ENCODE measurements around the gene MYL4. TPM values are rescaled to one million over a fixed set of nuclear protein-coding genes. Genes with fewer than 3 reads are reported as not detected.
"Not testable (repeated sequence)": the region's sequence is repeated elsewhere in the genome, so short reads cannot be mapped to it uniquely, and the experiment has no call there.

Gene MYL4
- total RNA-seq, 4 donors from 2014 or later: 5.2 to 11.0 (median 6.2) TPM

DNA sequence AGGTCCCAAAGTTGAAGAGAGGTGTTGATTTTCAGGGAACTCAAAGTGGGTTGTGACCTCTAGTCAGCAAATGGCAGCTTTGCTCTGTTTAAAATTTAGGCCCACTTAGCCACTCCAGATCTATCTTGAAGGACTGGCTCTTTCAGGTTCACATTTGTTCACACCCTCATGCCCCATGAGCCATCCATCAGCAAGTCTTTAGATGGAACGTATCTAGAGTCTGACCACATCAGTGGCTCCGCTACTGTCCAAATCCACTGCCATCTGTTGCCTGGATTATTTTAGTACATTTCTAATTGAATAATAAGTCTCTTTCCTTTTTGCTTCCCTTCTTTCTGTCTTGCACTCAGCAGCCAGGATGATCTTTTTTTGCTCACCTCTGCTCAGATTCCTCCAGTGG, 55.0 kb downstream of the MYL4 start:
- H3K27ac ChIP-seq: peak overlapping the region in 2 of 3 donors; percentile 52 to 99
- H3K4me3 ChIP-seq (replicated peaks in 1 of 3): no peak overlapping the region
- DNase-seq: no peak
- intact Hi-C loops (cut with DNase I): no loop called here
- H3K27me3 ChIP-seq: no peaks in the 10 kb centered on the region
- peaks cover 18 to 82% of the 10 kb centered on the region in 2 donors for H3K4me1 ChIP-seq
- H3K36me3 ChIP-seq: no peaks in the 10 kb centered on the region
- 95% methylated on average over 2 of the region's 2 CpGs for WGBS, 2 donors
- H3K9me3 ChIP-seq: no peaks in the 10 kb centered on the region
- TF ChIP-seq, protein P1, sequence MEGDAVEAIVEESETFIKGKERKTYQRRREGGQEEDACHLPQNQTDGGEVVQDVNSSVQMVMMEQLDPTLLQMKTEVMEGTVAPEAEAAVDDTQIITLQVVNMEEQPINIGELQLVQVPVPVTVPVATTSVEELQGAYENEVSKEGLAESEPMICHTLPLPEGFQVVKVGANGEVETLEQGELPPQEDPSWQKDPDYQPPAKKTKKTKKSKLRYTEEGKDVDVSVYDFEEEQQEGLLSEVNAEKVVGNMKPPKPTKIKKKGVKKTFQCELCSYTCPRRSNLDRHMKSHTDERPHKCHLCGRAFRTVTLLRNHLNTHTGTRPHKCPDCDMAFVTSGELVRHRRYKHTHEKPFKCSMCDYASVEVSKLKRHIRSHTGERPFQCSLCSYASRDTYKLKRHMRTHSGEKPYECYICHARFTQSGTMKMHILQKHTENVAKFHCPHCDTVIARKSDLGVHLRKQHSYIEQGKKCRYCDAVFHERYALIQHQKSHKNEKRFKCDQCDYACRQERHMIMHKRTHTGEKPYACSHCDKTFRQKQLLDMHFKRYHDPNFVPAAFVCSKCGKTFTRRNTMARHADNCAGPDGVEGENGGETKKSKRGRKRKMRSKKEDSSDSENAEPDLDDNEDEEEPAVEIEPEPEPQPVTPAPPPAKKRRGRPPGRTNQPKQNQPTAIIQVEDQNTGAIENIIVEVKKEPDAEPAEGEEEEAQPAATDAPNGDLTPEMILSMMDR (IDR thresholded peaks at IDR 0.05): no peak
- no peak for TF ChIP-seq POLR2A (IDR thresholded peaks at IDR 0.05)

DNA sequence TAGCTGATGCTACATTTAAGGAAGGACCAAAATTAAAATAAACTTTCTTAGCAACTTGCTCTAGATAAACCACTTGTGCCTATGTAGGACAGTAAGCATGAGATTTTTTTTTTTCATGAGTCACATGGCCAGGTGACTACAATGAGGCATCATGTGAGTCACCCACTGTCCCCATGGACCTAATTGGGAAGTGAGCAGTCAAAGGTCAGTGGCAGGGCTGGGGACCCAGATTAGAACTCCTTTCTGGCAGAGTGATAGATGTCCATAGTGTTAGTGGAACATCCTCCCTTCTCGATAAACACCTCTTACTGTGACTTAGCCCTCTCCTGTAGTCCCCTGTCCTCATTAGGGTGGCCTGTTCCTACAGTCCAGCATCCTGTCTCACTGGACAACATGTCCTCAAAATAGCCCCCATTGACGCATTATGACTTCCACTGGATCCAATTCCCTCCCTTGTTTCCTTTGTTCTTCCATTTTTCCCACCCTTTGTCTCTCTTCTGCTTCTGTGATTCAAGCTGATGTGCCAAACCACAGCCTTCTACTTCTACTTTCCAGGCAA, 56.9 kb downstream of the MYL4 start:
- peak in 1 of 2 donors; percentile 30 for DNase-seq
- H3K36me3 ChIP-seq: no peaks in the 10 kb centered on the region
- peak overlapping the region; percentile 52 to 99 (median 56) for H3K27ac ChIP-seq
- TF ChIP-seq, protein P1 (IDR thresholded peaks at IDR 0.05): no peak
- TF ChIP-seq POLR2A (IDR thresholded peaks at IDR 0.05): no peak
- H3K27me3 ChIP-seq: no peaks in the 10 kb centered on the region
- intact Hi-C loops (cut with DNase I): no loop called here
- H3K4me1 ChIP-seq: peaks cover 28 to 96% of the 10 kb centered on the region in 2 donors
- 55 to 72% methylated on average over 2 of the region's 2 CpGs for WGBS, 2 donors
- no peak overlapping the region for H3K4me3 ChIP-seq (replicated peaks in 1 of 3)
- H3K9me3 ChIP-seq: no peaks in the 10 kb centered on the region

DNA sequence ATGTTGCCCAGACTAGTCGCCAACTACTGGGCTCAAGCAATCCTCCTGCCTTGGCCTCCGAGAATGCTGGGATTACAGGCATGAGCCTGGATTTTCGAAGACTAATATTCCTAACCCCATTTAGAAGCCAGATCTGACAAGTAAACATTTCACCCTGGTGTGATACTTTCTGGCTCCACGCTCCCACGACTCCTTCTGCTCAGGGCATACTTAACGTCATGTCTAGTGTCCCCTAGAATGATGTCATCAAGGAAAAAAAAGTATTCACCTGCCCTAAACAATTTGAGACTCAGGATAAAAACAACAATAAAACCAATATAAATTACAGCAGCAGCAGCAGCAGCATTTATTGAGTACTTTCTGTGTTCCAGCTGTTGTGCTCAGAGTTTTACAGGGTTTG, 57.6 kb downstream of the MYL4 start:
- H3K9me3 ChIP-seq: no peaks in the 10 kb centered on the region
- no peak for TF ChIP-seq POLR2A (IDR thresholded peaks at IDR 0.05)
- TF ChIP-seq, protein P1 (IDR thresholded peaks at IDR 0.05): no peak
- H3K4me3 ChIP-seq (replicated peaks in 1 of 3): no peak overlapping the region
- intact Hi-C loops (cut with DNase I): no loop called here
- no peaks in the 10 kb centered on the region for H3K27me3 ChIP-seq
- no peak for DNase-seq
- H3K36me3 ChIP-seq: no peaks in the 10 kb centered on the region
- 83 to 89% methylated on average over 6 of the region's 6 CpGs for WGBS, 2 donors
- H3K27ac ChIP-seq: peak overlapping the region; percentile 52 to 99 (median 56)
- peaks cover 34 to 99% of the 10 kb centered on the region in 2 donors for H3K4me1 ChIP-seq

DNA sequence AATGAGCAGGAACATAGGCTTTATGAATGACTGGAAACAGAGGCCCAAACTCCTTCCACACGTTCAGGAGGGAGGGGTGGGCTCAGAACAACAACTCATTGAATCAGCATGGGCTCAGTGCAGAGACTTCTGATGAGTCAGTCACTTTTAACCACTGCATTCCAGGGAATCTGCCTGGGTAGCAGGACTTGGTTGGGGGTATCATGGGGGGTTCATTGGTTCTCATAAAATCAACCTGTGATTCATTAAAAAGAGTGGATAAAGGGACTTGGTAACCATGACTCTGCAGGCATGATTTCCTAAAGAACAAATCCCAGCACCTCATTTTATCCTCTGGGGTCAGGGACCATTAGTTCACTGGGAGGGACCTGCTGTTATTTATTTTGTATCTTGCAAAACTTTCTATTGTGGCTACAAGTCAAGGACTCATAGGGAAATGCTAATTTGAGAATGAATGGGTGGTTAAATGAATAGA, 58.2 kb downstream of the MYL4 start:
- no peak for DNase-seq
- Histone ChIP-seq H3K27me3 (no peaks in the 10 kb centered on the region), H3K36me3 (no peaks in the 10 kb centered on the region), H3K4me3 (replicated peaks in 1 of 3) (no peak overlapping the region), H3K4me1 (peaks cover 29 to 93% of the 10 kb centered on the region in 2 donors), H3K27ac (peak overlapping the region; percentile 52 to 99 (median 56)), H3K9me3 (no peaks in the 10 kb centered on the region)
- intact Hi-C loops (cut with DNase I): no loop called here
- TF ChIP-seq, protein P1 (IDR thresholded peaks at IDR 0.05): no peak
- TF ChIP-seq POLR2A (IDR thresholded peaks at IDR 0.05): no peak
- WGBS, 2 donors: 33 to 50% methylated on average over 1 of the region's 1 CpG

DNA sequence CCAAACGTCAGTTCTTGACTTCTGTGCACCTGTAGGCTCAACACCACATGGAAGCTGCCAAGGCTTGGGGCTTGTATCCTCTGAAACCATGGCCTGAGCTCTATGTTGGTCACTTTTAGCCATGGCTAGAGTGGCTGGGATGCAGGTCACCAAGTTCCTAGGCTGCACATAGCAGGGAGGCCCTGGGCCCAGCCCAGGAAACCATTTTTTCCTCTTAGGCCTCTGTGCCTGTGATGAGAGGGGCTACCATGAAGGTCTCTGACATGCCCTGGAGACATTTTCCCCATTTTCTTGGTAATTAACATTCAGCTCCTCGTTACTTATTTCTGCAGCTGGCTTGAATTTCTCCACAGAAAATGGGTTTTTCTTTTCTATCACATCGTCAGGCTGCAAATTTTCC, 59.8 kb downstream of the MYL4 start:
- H3K27me3 ChIP-seq; H3K36me3 ChIP-seq; DNase-seq; intact Hi-C loops (cut with DNase I); H3K9me3 ChIP-seq; H3K4me3 ChIP-seq (replicated peaks in 1 of 3): not testable (repeated sequence)
- Histone ChIP-seq H3K4me1 (peaks cover 39 to 90% of the 10 kb centered on the region in 2 donors), H3K27ac (peak overlapping the region; percentile 52 to 99 (median 56))
- 88 to 98% methylated on average over 3 of the region's 3 CpGs for WGBS, 2 donors

DNA sequence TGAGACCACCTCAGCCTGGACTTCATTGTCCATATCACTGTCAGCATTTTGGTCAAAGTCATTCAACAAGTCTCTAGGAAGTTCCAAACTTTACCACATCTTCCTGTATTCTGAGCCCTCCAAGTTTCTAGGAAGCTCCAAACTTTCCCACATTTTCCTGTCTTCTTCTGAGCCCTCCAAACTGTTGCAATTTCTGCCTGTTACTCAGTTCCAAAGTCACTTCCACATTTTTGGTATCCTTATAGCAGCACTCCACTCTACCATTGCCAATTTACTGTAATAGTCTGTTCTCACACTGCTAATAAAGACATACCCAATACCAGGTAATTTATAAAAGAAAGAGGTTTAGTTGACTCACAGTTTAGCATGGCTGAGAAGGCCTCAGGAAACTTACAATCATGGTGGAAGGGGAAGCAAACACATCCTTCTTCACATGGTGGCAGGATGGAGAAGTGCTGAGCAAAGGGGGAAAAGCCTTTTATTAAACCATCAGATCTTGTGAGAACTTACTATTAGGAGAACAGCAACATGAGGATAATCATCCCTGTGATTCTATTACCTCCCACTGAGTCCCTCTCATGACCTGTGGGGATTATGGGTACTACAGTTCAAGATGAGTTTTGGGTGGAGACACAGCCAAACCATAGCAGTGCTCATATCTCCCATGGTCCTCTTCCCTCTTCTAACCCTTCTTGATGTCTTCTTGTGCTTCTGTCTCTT, 60.6 kb downstream of the MYL4 start:
- DNase-seq; H3K9me3 ChIP-seq; H3K4me3 ChIP-seq (replicated peaks in 1 of 3); H3K27me3 ChIP-seq; H3K36me3 ChIP-seq; intact Hi-C loops (cut with DNase I): not testable (repeated sequence)
- H3K27ac ChIP-seq: peak overlapping the region; percentile 52 to 99 (median 99)
- H3K4me1 ChIP-seq: peaks cover 44 to 90% of the 10 kb centered on the region in 2 donors

All from thyroid gland (tissue), 4 donors.